GM12892 (cell line): ENCODE measurements around the gene RBM22.

Experiments
- POLR2A ChIP-seq: IDR thresholded peaks from 2 replicates; pipeline ENCODE4 v1.6.1; 2011; ENCODE audit warnings: low read depth, low read length, control low read depth
- POLR2AphosphoS5 ChIP-seq: IDR thresholded peaks from 2 replicates; pipeline ENCODE4 v1.6.1; 2011; ENCODE audit warnings: low read depth, low read length, control low read depth
- TAF1 ChIP-seq: IDR thresholded peaks from 2 replicates; pipeline ENCODE4 v1.6.1; 2011; ENCODE audit warnings: low read depth, mild to moderate bottlenecking, control low read depth, low read length, borderline replicate concordance

- TF ChIP-seq POLR2A (no peak), POLR2AphosphoS5 (no peak), TAF1 (no peak)
Observed at GRCh38 chr5:150663936-150664335, 36.9 kb downstream of the RBM22 start.
